GM19395 (cell line): Measurements from ENCODE around the gene MFSD6.

Experiments
- ATAC-seq: cut with Tn5 transposase; IDR thresholded peaks from one replicate; pipeline ENCODE4 v1.9.1; 2021; ENCODE audit warnings: mild to moderate bottlenecking, moderate library complexity; ENCODE audit not compliant: unreplicated experiment

MFSD6 gene

DNA sequence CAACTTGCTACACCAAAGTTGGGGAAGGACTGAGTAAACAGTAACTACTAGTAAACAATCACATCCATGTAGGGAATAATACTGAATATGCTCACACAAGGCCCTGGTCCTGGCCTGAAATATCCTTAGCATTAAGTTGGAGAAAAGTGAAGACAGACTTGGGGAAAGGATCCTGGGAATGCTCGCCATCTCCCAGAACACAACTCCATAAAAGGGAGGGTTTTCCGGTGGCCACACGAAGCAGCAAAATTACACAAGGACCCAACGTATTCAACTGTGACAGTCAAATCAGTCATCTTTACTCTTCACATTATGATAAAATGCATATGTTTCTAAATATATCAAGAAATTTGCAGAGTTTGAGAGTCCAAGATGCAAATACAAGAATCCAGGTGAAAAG, 119.1 kb downstream of the MFSD6 start:
- no peak for ATAC-seq

DNA sequence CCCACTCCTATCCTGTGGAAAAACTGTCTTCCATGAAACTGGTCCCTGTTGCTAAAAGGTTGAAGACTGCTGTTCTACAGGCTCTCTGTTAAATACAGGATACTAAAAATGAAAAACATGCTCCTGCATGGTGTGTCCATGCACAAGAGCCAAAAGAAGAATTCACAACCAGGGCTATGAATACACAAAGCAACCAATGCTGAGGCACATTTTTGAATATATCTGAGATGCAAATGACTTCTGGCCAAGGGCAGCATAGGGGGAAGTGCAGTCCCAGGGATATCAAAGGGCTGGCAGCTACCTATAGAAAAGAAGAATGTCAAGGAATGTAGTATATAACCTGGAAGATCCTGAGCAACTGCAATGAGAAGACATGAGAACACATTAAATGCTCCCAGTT, 119.8 kb downstream of the MFSD6 start:
- no peak for ATAC-seq

DNA sequence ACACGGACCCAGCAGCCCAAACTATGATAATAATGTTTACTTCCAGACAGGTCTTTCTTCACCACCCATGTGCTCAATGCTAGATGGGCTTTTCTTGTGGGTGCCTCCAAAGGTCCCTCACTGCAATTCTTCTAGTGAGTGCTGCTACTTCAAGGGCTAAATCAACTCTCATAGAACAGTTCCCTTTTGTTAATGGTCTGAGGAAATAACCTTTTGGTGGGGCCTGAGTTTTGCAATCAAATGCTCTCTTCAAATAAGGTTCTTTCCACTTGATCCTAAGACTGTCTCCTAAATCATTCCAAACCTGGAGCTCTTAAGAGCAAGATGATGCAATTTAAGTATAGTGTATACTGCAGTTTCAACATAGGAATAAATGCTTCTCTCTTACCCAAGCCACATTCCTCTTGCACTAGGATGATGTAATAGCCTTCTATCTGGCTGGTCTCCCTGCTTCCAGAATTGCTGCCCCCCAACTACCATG, 120.4 kb downstream of the MFSD6 start:
- ATAC-seq, result no peak

DNA sequence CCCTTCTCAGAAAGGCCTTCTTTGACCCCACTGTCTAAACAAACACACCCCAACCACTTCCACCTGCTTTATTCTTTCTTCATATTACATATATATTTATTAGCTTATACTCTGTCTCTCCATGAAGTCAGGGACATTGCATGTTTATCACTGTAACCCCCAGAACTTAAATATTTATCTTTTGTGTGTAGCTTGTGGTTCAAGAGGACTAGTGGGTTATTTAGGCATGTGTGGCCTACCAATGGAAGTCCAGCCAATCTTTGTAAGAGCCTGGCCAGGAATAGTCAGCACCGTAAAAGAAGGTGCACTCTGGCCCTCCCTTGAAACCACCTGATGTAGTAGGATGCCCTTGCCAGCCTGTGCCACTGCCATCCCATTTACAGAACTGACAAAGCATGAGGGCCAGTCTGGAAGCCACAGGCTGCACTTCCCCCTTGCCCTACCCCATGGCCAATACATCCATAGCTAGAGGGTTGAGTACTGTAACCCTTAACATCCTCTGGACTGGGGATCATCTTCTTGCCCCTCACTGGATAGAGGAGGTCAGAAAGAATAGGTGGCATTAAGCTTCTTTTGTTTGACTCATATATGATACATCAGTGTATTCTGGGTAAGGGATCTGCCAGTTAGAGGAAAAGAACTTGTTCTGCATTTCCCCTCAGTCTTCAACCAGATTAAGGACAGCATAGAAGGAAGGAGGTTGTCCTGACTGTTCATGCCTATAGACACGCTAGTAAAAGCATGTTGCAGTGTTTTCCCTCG, 121.5 kb downstream of the MFSD6 start:
- ATAC-seq, result no peak

DNA sequence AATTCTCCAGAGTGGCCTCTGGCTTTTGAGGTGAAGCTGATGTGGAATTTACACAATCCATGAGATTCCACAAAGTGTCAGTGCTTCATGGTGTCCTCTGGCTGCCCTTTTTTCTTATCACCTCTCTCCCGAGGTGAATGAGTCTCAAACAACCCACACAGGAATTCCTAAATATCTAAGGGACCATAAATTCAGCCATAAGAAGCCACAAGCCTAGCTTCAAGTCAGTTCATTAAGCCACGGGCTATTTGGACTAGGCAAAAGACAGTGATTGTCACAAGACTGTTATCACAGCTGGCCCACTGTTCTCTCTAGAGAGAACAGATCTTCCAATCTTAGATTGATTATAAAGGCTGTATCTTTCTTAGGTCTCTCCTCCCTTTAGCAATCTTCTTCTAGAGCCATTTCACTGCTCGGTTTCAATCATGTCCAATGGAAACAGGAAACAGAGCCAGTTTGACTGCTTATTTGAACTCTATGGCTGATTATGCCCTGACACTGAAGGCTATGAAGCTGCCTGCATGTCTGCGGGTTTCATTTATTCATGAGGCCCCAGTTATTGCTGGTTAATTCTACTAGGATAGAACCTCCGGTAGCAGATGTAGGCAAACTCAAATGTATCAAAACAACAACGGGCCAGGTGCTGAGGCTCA, 122.2 kb downstream of the MFSD6 start:
- ATAC-seq, result no peak

DNA sequence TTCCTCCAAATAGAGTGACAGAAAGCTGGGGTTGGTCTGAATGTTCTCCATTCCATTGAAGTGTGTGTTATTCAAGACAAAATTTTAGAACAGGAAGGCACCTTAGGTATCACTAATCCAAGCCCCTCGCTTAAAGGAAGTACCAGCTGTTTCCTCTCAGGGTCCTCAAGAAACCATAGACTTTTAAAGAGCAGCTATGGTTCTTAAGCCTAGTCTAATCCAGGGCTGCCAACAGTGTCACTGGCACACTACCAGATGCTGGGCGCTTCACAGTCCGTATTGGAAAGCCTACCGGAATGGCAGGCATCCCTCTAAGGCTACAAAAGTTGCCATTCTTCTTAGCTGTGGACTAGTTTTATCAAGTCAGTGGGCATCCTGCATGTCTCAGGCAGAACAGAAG, 124.4 kb downstream of the MFSD6 start:
- ATAC-seq, result no peak

DNA sequence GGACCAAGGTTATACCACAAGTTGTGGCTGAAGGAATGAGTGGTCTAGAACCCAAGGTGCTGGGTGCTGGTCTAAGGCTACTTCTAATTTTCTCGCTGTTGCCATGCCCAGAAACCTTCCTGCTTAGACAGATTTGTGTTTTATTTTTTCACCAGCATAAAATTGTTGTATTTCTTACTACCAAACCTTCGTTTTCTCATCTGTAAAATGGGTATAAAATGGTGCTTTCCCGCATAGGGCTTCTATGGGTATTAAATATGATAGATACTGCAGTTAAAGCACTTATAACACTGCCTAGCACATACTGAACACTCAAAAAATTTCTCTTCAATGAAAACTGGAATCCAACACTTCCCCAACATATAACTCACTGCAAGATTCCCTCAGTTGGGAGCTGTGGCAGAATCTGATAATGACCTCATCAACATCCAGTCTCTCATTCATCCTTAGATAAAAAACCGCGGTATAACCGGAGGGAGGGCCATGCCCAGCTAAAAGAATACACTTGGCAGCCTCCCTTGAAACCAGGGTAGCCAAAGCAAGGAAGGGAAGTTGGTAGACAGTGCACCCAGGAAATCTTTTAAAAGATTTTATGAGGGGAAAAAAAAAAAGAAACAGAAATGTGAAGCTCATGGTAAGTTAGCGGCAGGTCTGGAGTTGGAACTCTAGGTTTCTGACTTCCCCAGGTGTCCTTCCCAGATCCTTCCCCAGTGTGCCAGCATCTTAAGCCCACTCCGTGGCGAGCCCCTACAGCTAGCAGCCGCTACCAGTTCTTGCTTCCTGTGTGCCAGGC, 125.2 kb downstream of the MFSD6 start:
- no peak for ATAC-seq

DNA sequence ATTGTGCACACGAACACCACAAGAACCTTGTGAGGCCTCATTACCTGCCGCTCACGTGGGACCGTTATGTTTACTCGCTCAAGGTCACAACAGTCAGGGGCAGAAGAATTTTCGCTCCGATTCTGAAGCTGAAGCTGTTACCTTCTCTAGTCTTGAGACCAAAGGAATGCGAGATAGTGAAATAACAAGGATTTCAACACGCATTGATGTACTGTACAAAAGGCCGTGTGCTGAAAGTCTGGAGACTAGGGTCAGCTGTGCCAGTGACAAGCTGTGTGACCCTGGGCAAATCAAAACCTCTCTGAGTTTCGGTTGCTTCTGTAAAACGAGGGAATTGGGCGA, 125.8 kb downstream of the MFSD6 start:
- peak; percentile 30 for ATAC-seq

DNA sequence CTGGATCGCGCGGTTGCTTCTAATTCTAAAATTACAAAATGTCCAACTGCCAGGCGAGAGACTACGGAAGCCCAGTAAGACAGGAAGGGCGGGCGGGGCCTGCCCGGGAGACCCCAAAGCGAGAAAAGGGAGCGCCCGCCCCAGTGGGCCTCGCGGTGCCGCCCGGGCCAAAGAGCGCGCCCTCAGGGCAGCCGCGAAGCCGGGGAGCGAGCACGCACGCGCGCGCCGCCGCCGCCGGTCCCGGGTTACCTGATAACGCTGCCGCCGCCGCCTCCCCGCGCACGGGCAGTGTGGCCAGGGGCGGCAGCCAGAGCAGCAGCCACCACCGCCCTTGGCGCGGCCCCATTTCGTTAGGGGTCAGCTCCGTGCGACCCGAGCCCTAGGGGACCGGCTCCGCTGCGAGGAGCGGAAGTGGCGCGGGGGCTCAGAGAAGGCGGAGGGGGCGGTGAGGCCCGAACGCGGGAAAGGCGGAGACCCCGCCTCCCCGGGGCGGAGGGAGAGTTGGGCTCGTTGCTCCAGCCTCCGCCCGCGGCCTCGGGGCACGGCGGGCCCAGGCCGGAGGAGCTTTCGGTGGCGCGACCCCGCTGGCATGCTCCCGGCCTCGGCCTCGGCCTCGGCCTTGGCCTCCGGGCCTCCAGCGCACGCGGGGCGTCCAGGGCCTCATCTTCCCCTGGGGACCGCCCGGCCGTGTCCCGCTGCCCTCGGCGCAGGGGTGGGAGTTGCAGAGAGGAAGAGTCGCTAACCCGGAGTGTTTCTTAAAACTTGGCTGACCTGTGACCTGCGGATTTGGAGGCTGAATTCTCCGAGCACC, 126.4 kb downstream of the MFSD6 start, which contains the start of gene NEMP2:
TSS of gene NEMP2 (minus strand) at position 413 of the 811 bp plus-strand sequence. CDS start at position 346, 67 bp downstream.
- peak; percentile 73 for ATAC-seq

DNA sequence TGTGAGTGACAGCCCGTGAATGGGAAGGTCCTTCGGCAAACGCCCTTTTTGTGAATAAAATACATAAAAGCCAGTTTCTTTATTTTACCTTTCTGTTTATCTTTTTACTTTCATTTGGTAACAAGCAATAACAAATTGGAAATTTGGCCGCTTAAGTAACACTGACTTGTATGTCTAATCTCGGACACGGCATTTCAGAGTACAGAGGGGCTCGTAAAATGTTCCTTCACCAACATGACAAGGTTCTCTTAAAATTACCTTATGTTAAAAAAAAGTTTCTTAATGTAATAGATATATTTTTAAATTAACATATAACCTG, 126.9 kb downstream of the MFSD6 start:
- ATAC-seq, result peak; percentile 0

DNA sequence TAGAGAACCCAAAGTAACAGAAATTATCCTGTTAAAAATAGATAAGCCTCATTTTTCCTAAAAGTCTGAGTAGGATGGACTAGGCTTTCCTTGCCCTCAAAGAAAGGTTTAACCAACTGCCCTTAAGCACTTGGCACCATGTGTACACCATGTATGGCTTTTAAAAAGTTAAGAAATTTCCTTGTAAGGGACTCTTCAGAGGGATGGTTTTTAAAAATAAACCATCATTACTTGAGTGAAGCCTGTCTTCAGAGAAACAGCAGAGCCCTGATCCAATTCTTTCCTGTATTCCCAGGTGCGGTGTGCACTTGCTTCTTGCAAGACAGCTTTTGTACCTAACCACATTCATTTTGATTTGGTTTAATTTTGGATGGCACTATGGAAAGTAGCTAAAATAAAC, 127.4 kb downstream of the MFSD6 start:
- ATAC-seq, result no peak

DNA sequence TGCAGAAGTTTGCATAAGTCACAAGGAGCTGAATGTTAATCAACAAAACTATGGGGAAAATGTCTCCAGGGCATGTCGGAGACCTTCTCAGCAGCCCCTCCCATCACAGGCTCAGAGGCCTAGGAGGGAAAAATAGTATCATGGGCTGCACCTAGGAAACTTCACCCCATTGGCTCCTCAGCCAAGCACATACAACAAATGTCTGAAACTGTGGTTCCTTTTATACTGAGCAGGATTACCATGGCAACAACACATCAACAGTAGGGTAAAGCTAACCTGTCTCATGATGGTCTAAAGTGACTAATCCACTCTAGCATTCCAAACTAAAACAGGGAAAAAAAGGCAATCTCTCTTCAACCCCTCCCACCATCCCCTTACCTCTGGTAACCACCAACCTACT, 129.6 kb downstream of the MFSD6 start:
- ATAC-seq, result no peak

DNA sequence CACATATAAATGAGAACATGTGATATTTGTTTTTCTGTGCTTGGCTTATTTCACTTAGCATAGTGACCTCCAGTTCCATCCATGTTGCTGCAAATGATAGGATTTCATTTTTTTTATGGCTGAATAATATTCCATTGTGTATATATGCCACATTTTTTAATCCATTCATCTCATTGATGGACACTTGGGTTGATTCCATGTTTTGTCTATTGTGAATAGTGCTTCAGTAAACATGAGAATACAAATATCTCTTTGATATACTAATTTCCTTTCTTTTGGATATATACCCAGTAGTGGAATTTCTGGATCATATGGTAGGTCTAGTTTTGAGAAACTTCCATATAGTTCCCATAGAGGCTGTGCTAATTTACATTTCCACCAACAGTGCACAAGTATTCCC, 130.0 kb downstream of the MFSD6 start:
- no peak for ATAC-seq

DNA sequence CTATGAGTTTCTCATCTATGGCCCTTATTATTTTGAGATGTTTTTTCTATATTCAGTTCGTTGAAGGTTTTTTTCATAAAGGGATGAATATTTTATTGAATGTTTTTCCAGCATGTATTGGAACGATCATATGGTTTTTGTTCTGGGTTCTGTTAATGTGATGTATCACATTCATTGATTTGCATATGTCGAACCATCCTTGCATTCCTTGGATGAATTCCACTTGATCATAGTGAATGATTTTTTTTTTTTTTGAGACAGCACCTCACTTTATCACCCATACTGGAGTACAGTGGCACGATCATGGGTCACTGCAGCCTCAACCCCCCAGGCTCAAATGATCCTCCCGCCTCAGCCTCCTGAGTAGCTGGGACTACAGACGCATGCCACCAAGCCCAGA, 131.9 kb downstream of the MFSD6 start:
- no peak for ATAC-seq

DNA sequence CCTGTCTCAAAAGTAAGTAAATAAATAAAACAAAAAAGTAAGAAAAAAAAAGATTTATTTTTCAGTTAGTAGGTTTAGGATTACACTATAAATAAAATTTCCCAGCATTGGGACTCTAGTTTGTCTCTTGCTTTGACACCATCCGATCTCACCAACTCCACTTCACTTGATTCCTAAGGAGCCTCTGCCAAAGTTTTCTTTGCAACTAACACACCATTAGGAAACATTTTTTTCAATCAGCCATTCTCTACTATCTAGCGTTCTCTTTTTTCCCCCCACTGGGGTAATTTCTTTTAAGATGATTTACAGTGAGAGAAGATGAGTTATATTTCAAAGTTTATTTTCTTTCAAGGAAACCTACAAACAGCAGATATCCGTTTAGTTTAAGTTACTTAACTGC, 136.9 kb downstream of the MFSD6 start:
- ATAC-seq, result no peak

DNA sequence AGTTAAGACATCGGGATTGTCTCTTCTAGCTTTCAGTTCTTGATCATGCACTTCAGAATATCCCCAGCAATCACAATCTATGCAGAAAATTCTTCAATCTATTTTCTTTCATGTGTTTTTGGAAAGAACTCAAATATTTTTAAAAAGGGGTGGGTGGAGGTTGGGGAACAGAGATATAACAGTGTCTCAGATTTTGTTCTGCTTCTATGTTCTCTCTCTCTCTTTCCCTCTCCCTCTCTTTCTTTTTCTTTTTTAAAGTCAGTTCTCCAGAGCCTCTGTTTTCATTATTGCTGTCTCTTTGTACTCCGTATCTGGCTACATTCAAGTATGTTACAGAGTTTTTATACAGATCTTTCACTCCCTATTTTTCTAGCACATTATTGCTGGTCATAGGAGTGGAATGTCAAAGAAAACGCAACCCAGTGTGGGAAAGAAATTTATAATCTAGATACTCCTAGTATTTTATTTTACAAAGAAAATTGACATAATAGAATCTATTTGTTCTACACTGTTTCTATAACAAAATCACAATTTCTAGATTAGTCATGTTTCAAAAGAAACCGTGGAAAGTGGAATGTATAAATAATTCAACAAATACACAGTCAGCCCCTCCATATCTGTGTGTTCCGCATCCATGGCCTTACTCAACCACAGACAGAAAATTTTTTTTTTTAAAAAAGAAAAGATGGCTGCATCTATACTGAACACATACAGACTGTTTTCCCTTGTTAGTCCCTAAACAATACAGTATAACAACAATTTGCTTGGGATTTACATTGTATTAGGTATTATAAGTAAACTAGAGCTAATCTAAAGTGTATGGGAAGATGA, 137.6 kb downstream of the MFSD6 start:
- no peak for ATAC-seq

DNA sequence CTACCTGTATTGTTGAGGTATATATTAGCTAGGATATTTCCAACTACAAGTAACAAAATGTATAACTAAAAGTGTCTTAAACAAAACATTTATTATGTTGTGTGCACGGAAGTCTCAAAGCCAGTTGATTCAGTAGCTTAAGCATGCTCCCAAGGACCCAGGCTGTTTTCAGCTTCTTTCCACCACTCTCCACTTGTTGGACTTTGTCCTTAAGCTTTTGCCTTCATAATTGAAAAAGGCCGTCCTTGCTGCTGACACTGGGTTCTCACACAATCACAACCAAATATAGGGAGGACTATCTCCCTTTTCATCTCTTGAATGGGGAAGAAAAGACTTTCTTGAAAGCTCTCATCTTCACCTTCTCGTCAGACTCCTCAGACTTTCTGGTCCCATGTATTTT, 138.6 kb downstream of the MFSD6 start:
- no peak for ATAC-seq

DNA sequence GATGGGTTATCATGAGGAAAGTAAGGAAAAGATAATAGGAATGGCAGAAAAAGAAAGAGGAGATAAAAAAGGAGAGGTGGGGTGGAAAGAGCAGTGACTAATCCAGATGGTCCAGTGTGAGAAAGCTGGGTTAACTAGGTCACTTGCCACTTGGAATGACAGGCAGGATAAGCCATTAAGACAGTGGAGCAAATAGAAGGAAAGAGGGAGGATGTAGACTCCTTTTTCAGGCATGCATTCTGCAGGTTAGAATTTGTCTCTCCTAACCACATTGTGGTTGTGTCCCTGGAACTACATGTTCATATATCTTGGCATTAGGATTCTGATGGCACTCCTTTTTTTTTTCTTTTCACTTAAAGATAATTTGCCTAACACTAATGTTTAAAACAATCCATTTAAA, 139.7 kb downstream of the MFSD6 start:
- no peak for ATAC-seq

DNA sequence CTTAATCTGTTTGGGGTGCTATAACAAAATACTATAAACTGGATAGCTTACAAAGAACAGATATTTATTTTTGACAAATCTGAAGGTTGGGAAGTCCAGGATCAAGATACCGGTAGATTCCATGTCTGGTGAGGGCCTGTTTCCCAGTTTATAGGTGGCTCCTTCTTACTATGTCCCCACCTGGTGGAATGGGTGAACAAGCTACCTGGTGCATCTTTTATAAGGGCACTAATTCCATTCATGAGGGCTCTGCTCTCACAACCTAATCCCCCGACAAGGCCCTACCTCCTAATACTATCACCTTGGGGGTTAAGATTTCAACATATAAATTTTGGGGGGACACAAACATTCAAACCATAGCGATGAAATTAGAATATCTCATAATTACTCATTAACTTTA, 142.0 kb downstream of the MFSD6 start:
- ATAC-seq, result no peak
